ENCODE measurements around the gene P2RX4.

DNA sequence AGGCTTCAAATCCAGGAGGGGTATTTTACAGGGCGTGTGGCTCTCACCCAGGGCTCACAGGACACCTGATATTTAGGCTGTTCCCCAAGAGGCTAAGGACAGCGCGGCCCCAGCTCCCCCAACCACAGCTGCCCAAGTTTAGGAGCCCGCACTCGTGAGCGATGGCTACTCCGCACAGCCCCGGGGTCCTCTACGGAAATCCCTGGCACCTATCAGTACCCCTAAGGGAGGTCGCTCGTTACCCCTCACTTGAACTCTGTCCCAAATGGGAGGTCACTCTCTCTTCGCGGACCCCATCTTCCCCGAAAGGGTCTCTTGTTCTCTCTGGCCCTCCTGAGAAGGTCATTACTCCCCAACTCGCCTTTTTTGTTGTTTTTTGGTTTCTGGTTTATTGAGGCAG is 708 bp upstream of the P2RX4 start:
- TF ChIP-seq, protein P1, sequence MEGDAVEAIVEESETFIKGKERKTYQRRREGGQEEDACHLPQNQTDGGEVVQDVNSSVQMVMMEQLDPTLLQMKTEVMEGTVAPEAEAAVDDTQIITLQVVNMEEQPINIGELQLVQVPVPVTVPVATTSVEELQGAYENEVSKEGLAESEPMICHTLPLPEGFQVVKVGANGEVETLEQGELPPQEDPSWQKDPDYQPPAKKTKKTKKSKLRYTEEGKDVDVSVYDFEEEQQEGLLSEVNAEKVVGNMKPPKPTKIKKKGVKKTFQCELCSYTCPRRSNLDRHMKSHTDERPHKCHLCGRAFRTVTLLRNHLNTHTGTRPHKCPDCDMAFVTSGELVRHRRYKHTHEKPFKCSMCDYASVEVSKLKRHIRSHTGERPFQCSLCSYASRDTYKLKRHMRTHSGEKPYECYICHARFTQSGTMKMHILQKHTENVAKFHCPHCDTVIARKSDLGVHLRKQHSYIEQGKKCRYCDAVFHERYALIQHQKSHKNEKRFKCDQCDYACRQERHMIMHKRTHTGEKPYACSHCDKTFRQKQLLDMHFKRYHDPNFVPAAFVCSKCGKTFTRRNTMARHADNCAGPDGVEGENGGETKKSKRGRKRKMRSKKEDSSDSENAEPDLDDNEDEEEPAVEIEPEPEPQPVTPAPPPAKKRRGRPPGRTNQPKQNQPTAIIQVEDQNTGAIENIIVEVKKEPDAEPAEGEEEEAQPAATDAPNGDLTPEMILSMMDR (IDR thresholded peaks at IDR 0.05) = no peak
- no peak for TF ChIP-seq POLR2A (IDR thresholded peaks at IDR 0.05)

All from right lobe of liver (tissue), 4 donors.